Bone marrow (tissue), 2 donors: ENCODE data around the gene CRYBB2.
"Not testable (repeated sequence)": the region's sequence is repeated elsewhere in the genome, so short reads cannot be mapped to it uniquely, and the experiment has no call there.

Source experiments
- DNase-seq, 2 donors: peaks; one replicate each; lab custom pipeline; 2025; lab: John Stamatoyannopoulos, UW

The CRYBB2 gene

DNA sequence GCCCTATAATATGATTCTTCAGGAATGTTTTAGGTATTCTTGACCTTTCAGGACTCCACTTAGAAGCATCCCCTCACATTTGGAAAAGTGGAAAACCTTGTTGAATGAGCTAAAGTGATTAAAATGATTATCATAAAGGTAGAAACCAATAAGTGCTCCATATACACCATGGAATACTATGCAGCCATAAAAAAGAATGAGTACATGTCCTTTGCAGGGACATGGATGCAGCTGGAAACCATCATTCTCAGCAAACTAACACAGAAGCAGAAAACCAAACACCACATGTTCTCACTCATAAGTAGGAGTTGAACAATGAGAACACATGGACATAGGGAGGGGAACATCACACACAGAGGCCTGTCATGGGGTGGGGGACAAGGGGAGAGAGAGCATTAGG is 14.3 kb downstream of the CRYBB2 start:
- not testable (repeated sequence) for DNase-seq

GRCh38 chr22:25235547-25236290 is 16.3 kb downstream of the CRYBB2 start:
- DNase-seq, result peak in 1 of 2 donors; percentile 44

DNA sequence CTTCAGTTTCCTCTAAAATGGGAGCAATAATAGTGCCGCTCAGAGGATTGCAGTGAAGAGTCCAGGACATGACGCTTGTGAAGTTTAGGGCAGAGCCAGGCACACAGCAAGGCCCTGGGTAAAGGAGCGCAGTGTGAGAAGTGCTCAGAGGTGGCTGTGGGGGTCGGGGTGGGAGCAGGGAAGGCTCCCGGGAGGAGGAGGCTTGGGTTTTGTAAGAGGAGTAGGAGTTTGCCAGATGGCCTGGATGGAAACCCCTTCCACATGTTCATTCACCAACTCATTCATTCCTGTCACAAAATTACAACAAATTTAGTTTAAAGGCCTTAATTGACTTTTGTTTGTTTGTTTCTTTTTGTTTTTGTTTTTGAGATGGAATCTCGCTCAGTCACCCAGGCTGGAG is 17.0 kb downstream of the CRYBB2 start:
- DNase-seq, result no peak

DNA sequence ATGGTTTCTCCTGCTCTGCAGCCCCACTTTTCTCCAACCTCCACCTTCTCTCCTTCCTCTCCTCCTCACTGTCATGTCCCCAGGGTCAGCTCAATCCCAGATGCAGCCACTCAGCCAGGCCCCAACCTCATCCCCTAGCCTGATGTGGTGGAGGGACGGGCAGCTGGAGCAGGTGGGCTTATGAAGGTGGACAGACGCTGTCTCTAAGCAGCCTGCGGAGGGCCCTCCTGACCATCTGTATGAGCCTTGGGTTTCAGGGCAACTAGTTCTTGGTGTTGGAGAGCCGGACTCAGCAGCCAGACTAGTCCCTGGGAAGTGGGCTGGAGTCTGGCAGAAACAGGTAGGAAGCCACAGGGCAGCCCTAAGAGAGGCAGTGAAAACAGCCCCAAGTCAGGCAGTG is 18.1 kb downstream of the CRYBB2 start:
- no peak for DNase-seq

DNA sequence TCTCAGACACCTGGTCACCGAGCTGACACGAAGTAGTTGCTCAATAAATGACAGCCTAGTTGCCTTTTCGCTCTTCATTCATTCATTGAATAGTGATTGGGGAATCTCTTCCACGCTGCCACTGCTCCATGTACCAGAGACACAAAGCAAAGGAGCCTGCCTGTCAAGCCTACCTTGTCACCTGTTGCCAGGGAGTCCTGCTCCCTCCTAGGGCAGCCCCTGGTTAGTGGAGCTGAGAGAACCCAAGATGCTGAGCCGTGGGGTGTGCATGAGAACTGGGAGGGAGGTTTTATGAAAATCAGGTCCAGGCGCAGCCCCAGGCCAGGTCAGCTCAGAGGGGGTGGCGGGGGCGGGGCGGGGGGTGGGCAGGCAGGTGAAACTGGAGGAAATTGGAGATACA is 18.6 kb downstream of the CRYBB2 start:
- DNase-seq, result not testable (repeated sequence)

- DNase-seq, result not testable (repeated sequence)
Measured at GRCh38 chr22:25255169-25255568, 35.7 kb downstream of the CRYBB2 start.

GRCh38 chr22:25267567-25267966 is 48.1 kb downstream of the CRYBB2 start:
- DNase-seq, result not testable (repeated sequence)

DNA sequence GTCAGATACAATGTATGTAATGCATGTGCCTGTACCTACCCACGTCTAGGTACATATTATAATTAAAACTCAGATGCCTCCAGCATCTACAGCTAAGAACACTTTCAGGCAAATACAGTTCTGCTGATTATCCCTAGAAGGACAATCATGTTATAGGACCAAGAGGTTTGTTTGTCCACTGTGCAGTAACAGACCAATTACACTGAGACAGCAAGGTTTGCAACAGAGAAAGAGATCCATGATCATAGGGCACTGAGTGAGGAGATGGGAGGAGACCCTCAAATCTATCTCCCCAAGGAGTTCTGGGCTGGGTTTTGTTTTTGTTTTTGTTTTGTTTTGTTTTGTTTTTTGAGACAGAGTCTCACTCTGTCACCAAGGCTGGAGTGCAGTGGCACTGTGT is 49.5 kb downstream of the CRYBB2 start:
- DNase-seq, result not testable (repeated sequence)

- DNase-seq, result not testable (repeated sequence)
Measured at GRCh38 chr22:25270061-25270460, 50.6 kb downstream of the CRYBB2 start.

DNA sequence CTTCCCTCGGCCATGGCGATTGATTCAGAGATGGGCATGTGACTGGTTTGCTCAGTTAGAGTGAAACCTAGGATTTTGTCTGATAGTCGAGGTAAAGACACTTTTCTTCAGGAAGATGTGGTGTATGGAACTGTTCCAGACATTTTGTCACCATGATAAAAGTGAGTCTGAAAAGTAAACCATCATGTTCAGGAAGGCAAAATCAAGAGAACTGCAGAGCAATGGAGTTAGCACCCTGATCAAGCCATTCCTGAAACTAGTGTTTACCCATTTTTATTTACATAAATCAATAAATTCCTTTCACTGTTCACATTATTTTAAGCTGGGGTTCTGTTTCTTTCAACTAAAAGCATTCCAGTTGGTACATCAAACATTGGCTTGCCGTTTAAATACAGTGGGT is 53.8 kb downstream of the CRYBB2 start:
- DNase-seq, result not testable (repeated sequence)

- DNase-seq, result not testable (repeated sequence)
Measured at GRCh38 chr22:25273928-25274327, 54.5 kb downstream of the CRYBB2 start.

- not testable (repeated sequence) for DNase-seq
Measured at GRCh38 chr22:25280118-25280517, 60.7 kb downstream of the CRYBB2 start.
